HCT116 (cell line): ENCODE measurements around the gene AAK1. TPM values are rescaled to one million over a fixed set of nuclear protein-coding genes. Genes with fewer than 3 reads are reported as not detected.

ENCODE experiments used
- ATAC-seq: fragments of 200-7000 bp; cut with Tn5 transposase; 2 replicates; pipeline ENCODE4 v1.9.1; 2020; ENCODE audit warnings: mild to moderate bottlenecking, moderate library complexity
- BruUV-seq: library from RNA; stranded (reverse); fragments of 400-500 nt; replicated peaks from 2 replicates; lab custom pipeline; 2021; lab: Mats Ljungman, UMichigan
- CTCF ChIA-PET: fragments of 300-600 bp; sonication (Branson Sonifier 250); formaldehyde crosslinking; loops from one replicate; lab custom pipeline; 2021; ENCODE audit warnings: antibody characterized with exemption; lab: Charles Lee
- POLR2A ChIA-PET: fragments of 300-600, 350-600 bp; sonication (Branson Sonifier 250); formaldehyde crosslinking; loops from one replicate; lab custom pipeline; 2021; ENCODE audit warnings: antibody characterized with exemption; lab: Charles Lee
- RAD21 ChIA-PET, 2 experiments: fragments of 300-600 bp; sonication (Branson Sonifier 250); formaldehyde crosslinking; loops; one replicate each; lab custom pipeline; 2023; ENCODE audit warnings: low total read pairs in 2 of 2; ENCODE audit not compliant: uncharacterized antibody in 2 of 2, unreplicated experiment in 2 of 2, low non-redundant PET in 1 of 2; lab: Charles Lee
- DNase-seq: peaks from one replicate; pipeline ENCODE4 v3.0.0-alpha.2; 2010; ENCODE audit warnings: low read depth, low spot score
- H2AFZ ChIP-seq: fragments of 200-600 bp; shearing (Covaris generic), sonication (generic); 2 replicates; pipeline ENCODE4 v1.6.1; 2017; ENCODE audit warnings: low read depth, mixed run types, mixed read lengths, antibody characterized with exemption, low read length; ENCODE audit not compliant: poor library complexity, severe bottlenecking
- H3K27ac ChIP-seq: 2 replicates; pipeline ENCODE4 v1.5.1; 2012; ENCODE audit warnings: low read depth, low read length
- H3K27me3 ChIP-seq: fragments of 200-600 bp; sonication (generic); 2 replicates; pipeline ENCODE4 v1.6.1; 2016; ENCODE audit warnings: mixed run types, low read length, mixed read lengths; ENCODE audit not compliant: insufficient read depth
- H3K36me3 ChIP-seq, 2 experiments: fragments of 200-500 bp in 1 of 2; fragments of 200-600 bp in 1 of 2; sonication (Bioruptor generic) in 1 of 2; sonication (generic) in 1 of 2; 2 replicates each; pipeline versions ENCODE4 v1.5.1 to v1.6.1; 2014 to 2016; ENCODE audit warnings: low read length in 2 of 2, inconsistent platforms in 1 of 2, mixed read lengths in 1 of 2, mixed run types in 1 of 2; ENCODE audit not compliant: insufficient read depth in 2 of 2, control insufficient read depth in 1 of 2
- H3K4me1 ChIP-seq, 2 experiments: fragments of 200-600 bp in 1 of 2; sonication (generic) in 1 of 2; 2 replicates each; pipeline versions ENCODE4 v1.5.1 to v1.6.1; 2012 to 2017; ENCODE audit warnings: low read length in 2 of 2, inconsistent platforms in 1 of 2, mild to moderate bottlenecking in 1 of 2, mixed read lengths in 1 of 2, mixed run types in 1 of 2, moderate library complexity in 1 of 2; ENCODE audit not compliant: insufficient read depth in 2 of 2, control insufficient read depth in 1 of 2
- H3K4me2 ChIP-seq: fragments of 200-600 bp; sonication (generic); 2 replicates; pipeline ENCODE4 v1.6.1; 2017; ENCODE audit warnings: mixed run types, low read length, mixed read lengths
- H3K4me3 ChIP-seq, 2 experiments: fragments of 200-600 bp in 1 of 2; sonication (generic) in 1 of 2; replicated peaks in 1 of 2; 2 replicates each; pipeline ENCODE4 v1.5.1; 2011 to 2016; ENCODE audit warnings: low read length in 2 of 2, control low read depth in 1 of 2, low read depth in 1 of 2, mild to moderate bottlenecking in 1 of 2, mixed read lengths in 1 of 2, mixed run types in 1 of 2
- H3K79me2 ChIP-seq: fragments of 200-600 bp; sonication (generic); 2 replicates; pipeline ENCODE4 v1.6.1; 2017; ENCODE audit warnings: mild to moderate bottlenecking, mixed run types, low read length, moderate library complexity, mixed read lengths; ENCODE audit not compliant: insufficient read depth
- H3K9ac ChIP-seq: fragments of 200-600 bp; sonication (generic); 2 replicates; pipeline ENCODE4 v1.6.1; 2016; ENCODE audit warnings: low read length, mixed read lengths
- H3K9me2 ChIP-seq: fragments of 200-600 bp; sonication (generic), shearing (Covaris generic); 2 replicates; pipeline ENCODE4 v1.6.1; 2017; ENCODE audit warnings: mixed run types, mild to moderate bottlenecking, moderate library complexity; ENCODE audit not compliant: insufficient read depth
- H3K9me3 ChIP-seq, 2 experiments: fragments of 200-500 bp in 1 of 2; fragments of 200-600 bp in 1 of 2; sonication (Bioruptor generic) in 1 of 2; sonication (generic) in 1 of 2; 2 replicates each; pipeline ENCODE4 v1.6.1; 2014 to 2017; ENCODE audit warnings: low read length in 2 of 2, mixed read lengths in 2 of 2, inconsistent platforms in 1 of 2, low read depth in 1 of 2, mild to moderate bottlenecking in 1 of 2, mixed run types in 1 of 2, moderate library complexity in 1 of 2; ENCODE audit not compliant: control insufficient read depth in 1 of 2, insufficient read depth in 1 of 2
- H4K20me1 ChIP-seq: fragments of 200-600 bp; sonication (generic), shearing (Covaris generic); 2 replicates; pipeline ENCODE4 v1.6.1; 2017; ENCODE audit warnings: mixed run types, mild to moderate bottlenecking, moderate library complexity; ENCODE audit not compliant: insufficient read depth
- CBX3 ChIP-seq: IDR thresholded peaks from 2 replicates; pipeline ENCODE4 v1.6.1; 2012; ENCODE audit warnings: low read depth
- EGR1 ChIP-seq: IDR thresholded peaks from 2 replicates; pipeline ENCODE4 v1.6.1; 2012; ENCODE audit warnings: low read depth
- ELF1 ChIP-seq: IDR thresholded peaks from 2 replicates; pipeline ENCODE4 v1.6.1; 2012; ENCODE audit warnings: low read depth, borderline replicate concordance
- EZH2 ChIP-seq: fragments of 200-600 bp; sonication (generic); IDR thresholded peaks from 2 replicates; pipeline ENCODE4 v1.6.1; 2017; ENCODE audit warnings: antibody characterized with exemption, mixed run types
- EZH2phosphoT487 ChIP-seq: fragments of 200-600 bp; IDR thresholded peaks from 2 replicates; pipeline ENCODE4 v1.6.1; 2018; ENCODE audit warnings: antibody characterized with exemption, borderline replicate concordance
- FOSL1 ChIP-seq: IDR thresholded peaks from 2 replicates; pipeline ENCODE4 v1.6.1; 2012; ENCODE audit warnings: low read depth
- JUND ChIP-seq: IDR thresholded peaks from 2 replicates; pipeline ENCODE4 v1.6.1; 2012
- RAD21 ChIP-seq: IDR thresholded peaks from 2 replicates; pipeline ENCODE4 v1.6.1; 2012; ENCODE audit warnings: low read depth, mild to moderate bottlenecking
- SIN3A ChIP-seq: IDR thresholded peaks from 2 replicates; pipeline ENCODE4 v1.6.1; 2012; ENCODE audit warnings: low read depth
- SP1 ChIP-seq: IDR thresholded peaks from 2 replicates; pipeline ENCODE4 v1.6.1; 2012; ENCODE audit warnings: low read depth
- SRF ChIP-seq: IDR thresholded peaks from 2 replicates; pipeline ENCODE4 v1.6.1; 2012; ENCODE audit warnings: low read depth
- TCF7L2 ChIP-seq: IDR thresholded peaks from 2 replicates; pipeline ENCODE4 v1.7.0; 2011; ENCODE audit warnings: borderline replicate concordance, inconsistent platforms; ENCODE audit not compliant: insufficient read depth, insufficient read length; ENCODE audit errors: extremely low read depth
- YY1 ChIP-seq: IDR thresholded peaks from 2 replicates; pipeline ENCODE4 v1.6.1; 2011; ENCODE audit warnings: low read length, low read depth, moderate library complexity, mild to moderate bottlenecking; ENCODE audit not compliant: insufficient replicate concordance; ENCODE audit errors: extremely low read depth
- ZFX ChIP-seq: fragments of 450-650 bp; IDR thresholded peaks from 2 replicates; pipeline ENCODE4 v1.6.1; 2017
- ZNF274 ChIP-seq: fragments of 200-500 bp; sonication (Bioruptor generic); IDR thresholded peaks from 2 replicates; pipeline ENCODE4 v1.6.1; 2014; ENCODE audit warnings: mild to moderate bottlenecking, low read depth, low read length, inconsistent platforms
- intact Hi-C: fragments of 100-400 bp; cut with micrococcal nuclease; formaldehyde crosslinking; loops from 2 replicates; pipeline ENCODE4 v1.10.0; 2022
- total RNA-seq: library from RNA; stranded (reverse); gene quantifications from one replicate; pipeline ENCODE4 v1.2.1, GENCODE V29; 2021; ENCODE audit not compliant: unreplicated experiment
- TF ChIP-seq, protein P1 (sequence below): IDR thresholded peaks from 2 replicates; pipeline ENCODE4 v1.6.1; 2012
- TF ChIP-seq, protein P2 (sequence below): IDR thresholded peaks from 2 replicates; pipeline ENCODE4 v1.6.1; 2012
- TF ChIP-seq, protein P3 (sequence below), 3 experiments: fragments of 200-600 bp in 1 of 3; sonication (generic) in 1 of 3; IDR thresholded peaks in 2 of 3; conservative IDR thresholded peaks in 1 of 3; 2 replicates each; pipeline ENCODE4 v1.5.1; 2012 to 2017; ENCODE audit warnings: low read depth in 2 of 3, low read length in 2 of 3, antibody characterized with exemption in 1 of 3, borderline replicate concordance in 1 of 3, control low read depth in 1 of 3, mild to moderate bottlenecking in 1 of 3, mixed read lengths in 1 of 3, mixed run types in 1 of 3, moderate library complexity in 1 of 3; ENCODE audit not compliant: insufficient read depth in 1 of 3
- TF ChIP-seq, protein P4 (sequence below): IDR thresholded peaks from 2 replicates; pipeline ENCODE4 v1.6.1; 2011; ENCODE audit warnings: mild to moderate bottlenecking, low read length, moderate library complexity; ENCODE audit not compliant: insufficient replicate concordance; ENCODE audit errors: extremely low read depth

AAK1 gene
- total RNA-seq, 1 experiment from 2014 or later, result 32.0 TPM

DNA sequence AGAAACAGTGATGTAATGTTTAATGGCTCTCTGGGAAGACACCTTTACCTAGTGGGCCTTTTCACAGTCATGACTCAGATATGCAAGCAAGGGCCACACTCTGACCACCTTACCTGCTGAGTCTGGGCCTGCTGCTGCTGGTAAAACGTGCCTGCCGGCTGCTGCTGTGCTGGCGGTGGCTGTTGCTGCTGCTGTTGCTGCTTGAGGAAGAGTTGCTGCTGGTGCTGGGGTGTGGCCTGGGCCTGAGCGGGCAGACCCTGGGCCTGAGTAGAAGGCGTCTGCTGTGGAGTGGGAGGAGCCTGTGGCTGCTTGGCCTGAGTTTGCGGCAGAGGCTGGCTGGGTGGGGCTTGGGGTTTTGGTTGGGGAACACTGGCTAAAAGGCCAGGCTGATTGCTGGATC, 124.7 kb downstream of the AAK1 start (continued):
- TF ChIP-seq SIN3A (no peak), EZH2phosphoT487 (no peak), TCF7L2 (no peak), ELF1 (no peak), RAD21 (no peak), ZFX (no peak), JUND (no peak), EZH2 (no peak), CBX3 (no peak), EGR1 (no peak)
- TF ChIP-seq, protein P1, sequence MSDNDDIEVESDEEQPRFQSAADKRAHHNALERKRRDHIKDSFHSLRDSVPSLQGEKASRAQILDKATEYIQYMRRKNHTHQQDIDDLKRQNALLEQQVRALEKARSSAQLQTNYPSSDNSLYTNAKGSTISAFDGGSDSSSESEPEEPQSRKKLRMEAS, result no peak
- TF ChIP-seq, protein P2, sequence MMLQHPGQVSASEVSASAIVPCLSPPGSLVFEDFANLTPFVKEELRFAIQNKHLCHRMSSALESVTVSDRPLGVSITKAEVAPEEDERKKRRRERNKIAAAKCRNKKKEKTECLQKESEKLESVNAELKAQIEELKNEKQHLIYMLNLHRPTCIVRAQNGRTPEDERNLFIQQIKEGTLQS, result no peak
- TF ChIP-seq, protein P3, sequence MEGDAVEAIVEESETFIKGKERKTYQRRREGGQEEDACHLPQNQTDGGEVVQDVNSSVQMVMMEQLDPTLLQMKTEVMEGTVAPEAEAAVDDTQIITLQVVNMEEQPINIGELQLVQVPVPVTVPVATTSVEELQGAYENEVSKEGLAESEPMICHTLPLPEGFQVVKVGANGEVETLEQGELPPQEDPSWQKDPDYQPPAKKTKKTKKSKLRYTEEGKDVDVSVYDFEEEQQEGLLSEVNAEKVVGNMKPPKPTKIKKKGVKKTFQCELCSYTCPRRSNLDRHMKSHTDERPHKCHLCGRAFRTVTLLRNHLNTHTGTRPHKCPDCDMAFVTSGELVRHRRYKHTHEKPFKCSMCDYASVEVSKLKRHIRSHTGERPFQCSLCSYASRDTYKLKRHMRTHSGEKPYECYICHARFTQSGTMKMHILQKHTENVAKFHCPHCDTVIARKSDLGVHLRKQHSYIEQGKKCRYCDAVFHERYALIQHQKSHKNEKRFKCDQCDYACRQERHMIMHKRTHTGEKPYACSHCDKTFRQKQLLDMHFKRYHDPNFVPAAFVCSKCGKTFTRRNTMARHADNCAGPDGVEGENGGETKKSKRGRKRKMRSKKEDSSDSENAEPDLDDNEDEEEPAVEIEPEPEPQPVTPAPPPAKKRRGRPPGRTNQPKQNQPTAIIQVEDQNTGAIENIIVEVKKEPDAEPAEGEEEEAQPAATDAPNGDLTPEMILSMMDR (IDR thresholded peaks at IDR 0.05 in 2 of 3, conservative IDR thresholded peaks at IDR 0.05 in 1 of 3; ENCODE audit: borderline replicate concordance in 1 of 3, insufficient read depth in 1 of 3, low read depth in 2 of 3, low read length in 2 of 3), result no peak
- TF ChIP-seq, all 23 proteins: peak for 0

DNA sequence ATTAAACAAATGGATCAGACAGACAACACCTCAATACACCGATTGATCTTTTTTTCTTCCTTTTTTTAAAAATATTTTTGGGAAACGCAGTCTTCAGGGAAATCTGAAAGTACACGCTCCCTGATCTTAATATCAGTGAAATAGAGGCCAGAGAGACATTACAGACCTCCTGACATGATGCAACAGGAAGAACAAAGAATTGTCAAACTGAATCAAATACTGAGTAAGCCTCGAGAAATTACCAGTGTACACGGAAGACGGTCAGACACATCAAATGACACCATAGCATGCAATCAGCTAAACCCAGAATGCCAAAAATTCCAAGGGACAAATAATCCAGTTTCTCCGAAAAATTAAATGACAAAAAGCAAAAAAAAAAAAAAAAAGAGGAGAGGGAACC, 126.1 kb downstream of the AAK1 start:
- BruUV-seq, result no TSS peak
- Histone ChIP-seq H2AFZ (no peak overlapping the region), H3K4me3 (no peak overlapping the region), H3K4me2 (no peak overlapping the region), H3K9ac (no peak overlapping the region), H3K79me2 (no peaks in the 10 kb centered on the region), H4K20me1 (no peaks in the 10 kb centered on the region), H3K9me3 (no peaks in the 10 kb centered on the region), H3K27ac (no peak overlapping the region), H3K27me3 (no peaks in the 10 kb centered on the region), H3K9me2 (no peaks in the 10 kb centered on the region), H3K4me1 (no peaks in the 10 kb centered on the region), H3K36me3 (peaks cover 0 to 3% of the 10 kb centered on the region in 2 experiments; a peak in 1 of 4 replicates)
- DNase-seq, result no peak
- intact Hi-C loops, result no loop called here
- ATAC-seq, result no peak
- ChIA-PET CTCF (no interaction called here), RAD21 (no interaction called here), POLR2A (no interaction called here)
- TF ChIP-seq, protein P1, result no peak
- TF ChIP-seq SP1 (no peak), ZNF274 (no peak), ZFX (no peak), CBX3 (no peak), YY1 (no peak), EGR1 (no peak), EZH2phosphoT487 (no peak), SIN3A (no peak), SRF (no peak), FOSL1 (no peak)
- TF ChIP-seq, protein P4, sequence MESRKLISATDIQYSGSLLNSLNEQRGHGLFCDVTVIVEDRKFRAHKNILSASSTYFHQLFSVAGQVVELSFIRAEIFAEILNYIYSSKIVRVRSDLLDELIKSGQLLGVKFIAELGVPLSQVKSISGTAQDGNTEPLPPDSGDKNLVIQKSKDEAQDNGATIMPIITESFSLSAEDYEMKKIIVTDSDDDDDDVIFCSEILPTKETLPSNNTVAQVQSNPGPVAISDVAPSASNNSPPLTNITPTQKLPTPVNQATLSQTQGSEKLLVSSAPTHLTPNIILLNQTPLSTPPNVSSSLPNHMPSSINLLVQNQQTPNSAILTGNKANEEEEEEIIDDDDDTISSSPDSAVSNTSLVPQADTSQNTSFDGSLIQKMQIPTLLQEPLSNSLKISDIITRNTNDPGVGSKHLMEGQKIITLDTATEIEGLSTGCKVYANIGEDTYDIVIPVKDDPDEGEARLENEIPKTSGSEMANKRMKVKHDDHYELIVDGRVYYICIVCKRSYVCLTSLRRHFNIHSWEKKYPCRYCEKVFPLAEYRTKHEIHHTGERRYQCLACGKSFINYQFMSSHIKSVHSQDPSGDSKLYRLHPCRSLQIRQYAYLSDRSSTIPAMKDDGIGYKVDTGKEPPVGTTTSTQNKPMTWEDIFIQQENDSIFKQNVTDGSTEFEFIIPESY, result no peak
- TF ChIP-seq, protein P2, result no peak
